Bladder microvascular endothelial cell (primary cell): ENCODE measurements around the gene CDK2. TPM values are rescaled to one million over a fixed set of nuclear protein-coding genes. Genes with fewer than 3 reads are reported as not detected.

Experiments
- total RNA-seq: library from RNA; depleted of rRNA; stranded (reverse); fragments of >200 nt; gene quantifications from 2 replicates; pipeline ENCODE4 v1.2.3, GENCODE V29; 2014

Gene CDK2
- 27.1 and 35.3 TPM in 2 replicates for total RNA-seq

GRCh38 chr12:55966408-55967281 lies at the start of gene CDK2:
CDK2 (plus strand) TSS chr12:55966830; CDS start chr12:55967009, 179 bp downstream.

GRCh38 chr12:55927588-55928502 lies 38.8 kb upstream of the CDK2 start, which contains the start of gene PYM1:
PYM1 (minus strand) TSS chr12:55927894; CDS start chr12:55927761, 133 bp downstream.

DNA sequence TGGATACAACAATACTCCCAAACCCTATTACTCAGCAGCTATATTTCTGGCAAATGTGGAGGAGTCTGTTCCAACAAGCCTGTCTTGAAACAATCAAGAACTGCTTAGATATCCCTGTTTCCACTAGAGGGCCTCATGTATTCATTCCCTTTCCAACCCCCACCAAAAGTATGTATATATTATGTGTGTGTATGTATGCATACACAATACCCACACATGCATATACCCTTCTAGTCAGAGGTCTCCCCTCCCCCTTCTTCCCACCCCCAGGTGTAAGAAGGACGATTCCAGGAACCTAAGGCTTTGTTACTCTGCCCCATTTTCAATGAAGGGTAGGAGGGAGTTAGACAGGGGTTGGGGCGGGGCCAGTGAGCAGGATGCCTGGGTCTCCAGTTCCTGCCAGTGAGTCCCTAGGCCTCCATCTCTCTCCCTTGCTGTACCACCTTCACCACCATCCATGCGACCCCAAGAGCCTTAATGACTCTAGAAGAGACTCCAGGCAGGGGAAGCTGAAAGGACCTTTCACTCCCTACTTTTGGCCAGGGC lies 35.8 kb upstream of the CDK2 start, which contains the start of gene DGKA:
Gene DGKA (plus strand): TSS at position 392 of the 546 bp plus-strand sequence. CDS start 5,342 bp downstream, outside the sequence.

GRCh38 chr12:55965941-55966407 lies 656 bp upstream of the CDK2 start, which contains the start of gene PMEL:
PMEL (minus strand) TSS chr12:55966042; CDS start chr12:55966011, 31 bp downstream.

DNA sequence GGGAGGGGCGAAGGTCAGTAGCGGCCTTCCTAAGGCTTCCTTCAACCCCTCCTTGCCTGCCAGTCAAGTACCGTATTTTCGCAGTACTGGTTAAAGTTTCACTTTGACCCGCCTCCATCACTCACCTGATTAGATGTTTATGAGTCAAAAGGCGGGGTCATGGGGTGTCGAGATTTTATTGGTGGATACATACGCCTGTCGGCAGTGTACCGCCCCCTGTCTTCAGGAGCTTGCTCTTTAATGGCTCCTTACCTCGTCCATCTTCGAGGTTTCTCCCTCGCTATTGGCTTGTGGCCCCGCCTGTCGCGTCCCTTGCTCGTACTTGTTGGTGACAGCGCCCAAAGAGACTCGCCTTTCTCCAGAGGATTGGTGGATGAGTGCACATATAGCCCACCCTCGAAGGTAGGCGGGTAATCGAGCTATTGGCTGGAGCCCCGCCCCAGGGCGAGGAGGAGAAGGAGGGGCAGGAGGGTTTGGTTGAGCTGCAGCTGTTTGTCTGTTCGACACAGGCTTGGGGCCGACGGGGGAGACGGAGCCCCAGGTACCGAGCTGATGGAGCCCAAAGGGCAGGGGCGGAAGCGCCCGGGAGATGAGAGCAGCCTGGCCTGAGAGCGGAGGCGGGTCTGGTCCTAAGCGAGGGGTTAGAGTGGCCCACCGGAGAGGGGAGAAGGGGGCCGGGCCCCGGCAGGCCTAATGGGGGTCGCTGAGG lies 7.1 kb downstream of the CDK2 start, which contains the start of gene RAB5B:
Gene RAB5B (plus strand): TSS at position 480 of the 709 bp plus-strand sequence. CDS start 12,883 bp downstream, outside the sequence.

DNA sequence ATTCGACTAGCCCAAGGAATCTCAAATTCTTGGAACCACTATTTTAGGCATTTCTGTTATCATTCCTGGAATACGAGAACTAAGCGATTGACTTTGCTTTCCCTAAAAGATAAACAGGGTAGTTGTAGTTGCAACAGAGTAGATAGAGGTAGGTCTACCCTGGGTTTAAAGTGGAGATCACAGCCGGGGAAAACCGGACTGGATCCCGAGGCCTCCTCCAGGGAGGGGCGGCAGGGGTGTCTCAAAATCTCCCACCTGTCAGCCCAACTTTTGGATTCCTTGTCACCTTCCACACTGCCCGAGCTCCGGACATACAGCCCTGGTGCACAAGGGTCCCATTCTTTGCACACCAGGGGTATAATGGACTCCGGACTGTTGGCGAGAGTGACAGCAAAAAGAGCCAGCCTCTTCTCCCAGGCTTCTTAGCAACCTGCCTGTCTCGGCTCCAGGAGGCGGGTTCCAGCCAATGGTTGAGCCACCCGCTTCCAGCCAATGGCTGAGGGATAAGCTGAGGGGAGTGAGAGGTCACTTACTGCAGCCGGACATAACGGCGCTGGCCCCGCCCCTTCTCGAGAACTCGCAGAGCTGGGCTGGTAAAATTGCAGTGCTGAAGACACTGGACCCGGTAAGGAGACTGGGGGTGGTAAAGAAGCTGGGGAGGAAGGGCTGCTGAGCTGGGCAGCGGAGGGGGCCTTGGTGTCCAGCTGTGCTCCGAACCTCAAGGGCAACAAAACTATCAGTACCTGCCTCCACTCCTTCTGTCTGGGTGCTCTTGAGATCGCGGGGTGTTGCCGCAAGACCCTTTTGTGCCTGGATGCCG lies 30.3 kb downstream of the CDK2 start, which contains the start of gene SUOX:
Gene SUOX (plus strand): TSS at position 562 of the 820 bp plus-strand sequence. CDS start 4,946 bp downstream, outside the sequence.

DNA sequence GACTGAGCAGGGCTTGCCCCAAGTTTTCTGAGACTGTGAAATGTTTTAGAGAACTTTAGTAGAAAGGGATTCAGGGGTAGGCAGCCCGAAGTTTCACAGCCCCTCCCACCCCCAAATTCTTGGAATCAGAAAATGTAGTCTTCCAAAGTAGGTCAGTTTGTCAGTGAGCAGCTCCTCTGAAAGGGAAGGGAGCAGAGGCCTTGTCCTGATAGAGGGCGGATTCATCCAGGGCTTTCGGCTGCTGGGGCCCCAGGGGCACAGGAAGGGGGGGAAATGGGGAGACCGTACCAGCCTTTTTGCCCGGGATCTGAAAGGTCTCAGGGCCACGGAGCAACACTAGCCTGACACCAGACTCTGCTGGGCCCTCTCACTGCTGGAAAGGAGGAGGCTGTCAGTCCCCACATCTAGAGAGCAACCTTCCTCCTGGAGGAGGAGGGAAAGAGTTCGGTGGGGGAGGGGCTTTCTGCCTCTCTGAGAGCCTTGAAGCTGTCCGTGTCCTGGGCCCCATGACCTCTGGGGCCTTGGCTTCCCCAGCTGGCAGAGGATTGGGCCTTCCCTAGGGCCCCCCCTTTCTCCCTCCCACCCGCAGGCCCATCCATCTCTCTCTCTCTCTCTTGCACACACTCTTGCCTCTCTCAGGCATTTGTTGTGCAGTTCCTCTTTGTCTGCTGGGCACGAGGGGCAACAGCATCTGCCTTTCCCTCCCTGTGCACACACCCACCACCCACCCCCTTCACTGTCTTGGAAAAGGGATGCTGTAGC lies 54.0 kb downstream of the CDK2 start, which contains the start of gene IKZF4:
Gene IKZF4 (plus strand): TSS at position 621 of the 762 bp plus-strand sequence. CDS start 451 bp downstream, outside the sequence.

Other genes starting within 250 kb of the CDK2 start
- gene RDH5, start 246.4 kb upstream of the CDK2 start, total RNA-seq, result 0.97 and 1.6 TPM in 2 replicates
- gene CD63, start 237.8 kb upstream of the CDK2 start, total RNA-seq, result 1,206 and 1,347 TPM in 2 replicates
- gene GDF11, start 223.7 kb upstream of the CDK2 start, total RNA-seq, result 0.65 and 2.7 TPM in 2 replicates
- gene SARNP, start 149.1 kb upstream of the CDK2 start, total RNA-seq, result 87.5 and 139 TPM in 2 replicates
- 21.0 and 62.7 TPM in 2 replicates for gene ORMDL2, start 148.8 kb upstream of the CDK2 start, total RNA-seq
- 40.2 and 54.4 TPM in 2 replicates for gene DNAJC14, start 137.2 kb upstream of the CDK2 start, total RNA-seq
- 0.49 and 1.4 TPM in 2 replicates for gene MMP19, start 123.9 kb upstream of the CDK2 start, total RNA-seq
- 27.3 and 33.2 TPM in 2 replicates for gene PYM1, start 38.9 kb upstream of the CDK2 start, total RNA-seq
- gene DGKA, start 35.7 kb upstream of the CDK2 start, total RNA-seq, result 29.0 and 37.6 TPM in 2 replicates
- gene PMEL, start 788 bp upstream of the CDK2 start, total RNA-seq, result 0.38 and 0.81 TPM in 2 replicates
- gene RAB5B, start 7.2 kb downstream of the CDK2 start, total RNA-seq, result 30.6 and 52.0 TPM in 2 replicates
- 6.5 and 12.3 TPM in 2 replicates for gene SUOX, start 30.4 kb downstream of the CDK2 start, total RNA-seq
- 0.16 and 0.25 TPM in 2 replicates for gene IKZF4, start 54.2 kb downstream of the CDK2 start, total RNA-seq
- gene RPS26, start 75.1 kb downstream of the CDK2 start, total RNA-seq, result 32.6 and 61.2 TPM in 2 replicates
- 0.63 TPM in 1 of 2 replicates, not detected in the other for gene ERBB3, start 113.3 kb downstream of the CDK2 start, total RNA-seq
- gene PA2G4, start 137.7 kb downstream of the CDK2 start, total RNA-seq, result 114 and 216 TPM in 2 replicates
- gene RPL41, start 149.8 kb downstream of the CDK2 start, total RNA-seq, result 2,621 and 2,969 TPM in 2 replicates
- 4.4 and 6.4 TPM in 2 replicates for gene ZC3H10, start 151.4 kb downstream of the CDK2 start, total RNA-seq
- 328 and 362 TPM in 2 replicates for gene ESYT1, start 161.4 kb downstream of the CDK2 start, total RNA-seq
- gene MYL6B, start 185.8 kb downstream of the CDK2 start, total RNA-seq, result 69.4 and 71.4 TPM in 2 replicates
- 3,299 and 3,963 TPM in 2 replicates for gene MYL6, start 191.5 kb downstream of the CDK2 start, total RNA-seq
- gene SMARCC2, start 222.7 kb downstream of the CDK2 start, total RNA-seq, result 38.0 and 56.8 TPM in 2 replicates